ENCODE measurements around the gene ZBTB7C.

Gene ZBTB7C

GRCh38 chr18:47990981-47991380, 418.2 kb downstream of the ZBTB7C start:
- no peak for DNase-seq

- peak; percentile 39 to 83 (median 66) for DNase-seq
These were observed 421.8 kb downstream of the ZBTB7C start for GRCh38 chr18:47987388-47987699.

DNA sequence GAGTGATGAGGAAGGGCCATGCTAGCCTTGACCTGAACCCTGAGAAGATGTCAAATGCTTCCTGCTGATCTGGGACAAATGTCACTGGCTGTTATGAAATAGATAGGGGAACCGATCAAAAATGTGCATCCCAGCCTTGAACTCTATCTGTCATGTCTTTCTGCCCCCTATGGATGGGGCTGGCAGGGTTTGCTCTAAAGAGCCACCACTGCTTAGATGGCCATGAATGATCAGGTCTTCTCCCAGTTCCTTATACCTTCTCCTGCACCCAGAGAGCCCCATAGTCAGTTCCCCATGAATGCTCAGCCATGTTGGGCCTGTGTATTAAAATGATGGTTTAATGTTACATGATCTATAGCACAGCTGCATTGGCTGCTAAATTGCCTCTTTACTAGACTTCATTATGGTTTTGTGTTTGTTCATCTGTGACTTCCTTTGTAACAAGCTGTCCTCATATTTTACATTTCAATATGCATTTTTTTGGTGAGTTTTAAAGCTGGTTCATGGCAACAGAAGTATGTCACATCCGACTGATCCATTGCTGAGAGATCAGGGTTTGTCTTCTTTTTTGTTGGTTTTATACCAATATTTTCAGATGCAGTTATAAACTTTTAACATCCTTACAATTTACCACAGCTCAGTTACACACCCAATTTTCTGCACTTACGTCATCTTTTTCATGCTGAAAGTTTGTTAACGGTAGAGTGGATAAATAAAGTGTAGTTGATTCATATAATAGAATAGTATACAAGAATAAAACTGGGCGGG, 422.4 kb downstream of the ZBTB7C start:
- peak; percentile 22 to 64 (median 49) for DNase-seq

DNA sequence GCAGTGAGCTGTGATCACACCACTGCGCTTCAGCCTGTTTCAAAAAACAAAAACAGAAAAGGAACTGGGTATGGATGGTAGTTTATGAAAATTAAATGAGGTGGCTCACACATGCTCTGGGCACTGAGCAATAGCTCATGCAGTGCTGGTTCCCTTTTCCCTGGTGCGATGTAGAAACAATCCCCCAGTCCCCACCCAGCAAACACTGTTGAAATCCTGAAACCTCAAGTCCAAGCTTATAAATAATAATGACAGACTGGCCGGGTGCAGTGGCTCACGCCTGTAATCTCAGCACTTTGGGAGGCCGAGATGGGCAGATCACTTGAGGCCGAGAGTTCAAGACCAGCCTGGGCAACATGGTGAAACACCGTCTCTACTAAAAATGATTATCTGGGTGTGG, 423.3 kb downstream of the ZBTB7C start:
- peak; percentile 87 to 96 (median 93) for DNase-seq

DNA sequence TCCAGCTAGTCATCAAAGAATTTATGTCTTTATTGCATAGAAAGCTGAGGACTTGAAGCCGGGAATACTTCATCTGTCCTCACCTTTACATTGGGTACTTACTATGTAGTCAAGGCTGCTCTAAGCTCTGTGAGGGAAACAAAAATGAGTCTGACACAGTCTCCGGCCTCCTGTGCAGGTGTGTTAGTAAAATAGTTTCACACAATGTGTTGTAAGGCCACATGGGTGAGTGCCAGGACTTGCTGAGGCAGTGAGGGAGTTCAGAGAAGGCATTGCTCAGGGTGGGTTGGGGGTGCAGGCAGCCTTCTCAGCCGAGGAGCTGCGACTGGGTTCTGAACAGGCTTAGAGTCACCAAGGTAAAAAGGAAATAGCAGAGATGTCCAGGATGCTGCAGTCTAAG, 424.2 kb downstream of the ZBTB7C start:
- DNase-seq: no peak

GRCh38 chr18:47983946-47984345, 425.2 kb downstream of the ZBTB7C start:
- DNase-seq: no peak

GRCh38 chr18:47983055-47983454, 426.1 kb downstream of the ZBTB7C start:
- no peak for DNase-seq

- DNase-seq: no peak
These were observed 427.4 kb downstream of the ZBTB7C start for GRCh38 chr18:47981830-47982229.

DNA sequence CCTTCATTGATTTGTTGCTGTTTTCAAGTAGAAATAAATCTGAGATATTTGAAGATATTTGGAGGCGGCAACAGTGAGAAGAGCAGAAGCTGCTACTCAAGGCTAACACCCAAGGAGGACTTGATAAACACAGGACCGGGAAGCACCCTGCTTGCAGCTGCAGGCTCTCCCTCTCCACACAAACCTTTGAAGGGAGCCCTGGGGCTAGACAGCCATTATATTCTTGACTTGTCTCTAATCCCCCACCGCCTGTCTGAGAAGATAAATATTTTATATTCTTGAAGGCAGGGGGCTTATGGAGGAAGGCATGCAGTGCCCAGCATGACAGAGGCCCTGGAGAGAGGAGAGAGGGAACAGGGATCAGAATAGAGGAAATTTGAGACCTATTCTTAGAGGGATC, 427.9 kb downstream of the ZBTB7C start:
- DNase-seq: no peak

DNA sequence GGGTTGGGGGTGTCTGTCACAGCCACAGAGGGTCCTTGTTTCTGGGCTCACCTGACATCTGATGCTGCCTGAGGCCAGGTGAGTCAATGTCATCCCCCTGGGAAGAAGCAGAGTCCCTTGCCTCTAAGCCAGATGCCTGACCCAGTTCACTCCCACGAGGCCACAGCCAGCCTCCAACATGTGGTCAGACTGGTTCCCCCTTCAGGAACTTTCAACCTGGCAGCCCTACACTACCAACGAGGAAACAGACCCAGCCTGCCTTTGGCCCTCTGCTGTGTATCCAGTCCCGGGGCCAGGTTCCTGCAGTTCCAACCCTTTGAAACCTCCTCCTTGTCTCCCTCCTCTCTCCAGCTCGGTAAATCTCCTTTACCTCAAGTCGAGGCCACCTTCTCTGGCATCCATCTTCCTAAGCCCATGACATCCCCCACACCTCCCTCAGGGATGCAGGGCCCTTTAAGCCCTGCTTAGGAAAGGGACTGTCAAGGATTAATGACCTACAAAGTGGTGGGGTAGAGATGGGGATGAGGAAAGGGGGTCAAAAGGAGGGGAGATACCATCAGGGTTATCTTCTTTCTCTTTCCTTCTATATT, 429.5 kb downstream of the ZBTB7C start:
- DNase-seq: peak; percentile 15 to 55 (median 36)

DNA sequence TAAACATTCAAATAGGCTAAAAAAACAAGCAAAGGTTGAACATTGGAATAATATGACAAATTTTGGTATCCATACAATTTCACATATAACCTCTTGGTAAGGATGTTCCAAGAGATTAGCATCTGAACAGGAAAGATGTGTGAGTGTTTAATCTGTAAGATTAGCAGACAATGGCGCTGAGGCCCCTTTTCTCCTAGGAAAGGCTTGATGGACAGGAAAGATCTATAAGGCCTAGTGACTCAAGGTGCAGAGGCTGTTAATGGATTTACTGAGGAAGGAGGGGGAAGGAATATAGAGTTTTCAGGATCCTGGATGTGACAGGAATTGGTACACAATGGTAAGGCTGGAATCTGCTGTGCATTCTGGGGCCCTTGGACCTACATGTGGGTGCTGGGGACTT, 430.6 kb downstream of the ZBTB7C start:
- no peak for DNase-seq

GRCh38 chr18:47978141-47978540, 431.0 kb downstream of the ZBTB7C start:
- no peak for DNase-seq
